Trophoblast cell (in vitro differentiated cells and primary cell): ENCODE data around the gene GALNTL6.

ENCODE experiments used
- DNase-seq, 2 donors: peaks; one replicate each; pipeline ENCODE4 v3.0.0-alpha.2; 2016
- H2AFZ ChIP-seq: 2 replicates; pipeline ENCODE4 v1.6.1; 2013; ENCODE audit warnings: low read length, moderate library complexity, mild to moderate bottlenecking; ENCODE audit not compliant: insufficient read depth, poor library complexity
- H2AK5ac ChIP-seq: 2 replicates; pipeline ENCODE4 v1.6.1; 2013; ENCODE audit warnings: mild to moderate bottlenecking, low read length
- H2BK120ac ChIP-seq: 2 replicates; pipeline ENCODE4 v1.6.1; 2013; ENCODE audit warnings: low read length, mild to moderate bottlenecking, moderate library complexity; ENCODE audit not compliant: insufficient read depth, poor library complexity
- H2BK12ac ChIP-seq: 2 replicates; pipeline ENCODE4 v1.6.1; 2013; ENCODE audit warnings: mild to moderate bottlenecking, low read length, moderate library complexity
- H2BK5ac ChIP-seq: 2 replicates; pipeline ENCODE4 v1.6.1; 2013; ENCODE audit warnings: low read length, low read depth, moderate library complexity, mild to moderate bottlenecking; ENCODE audit not compliant: poor library complexity
- H3K14ac ChIP-seq: 2 replicates; pipeline ENCODE4 v1.6.1; 2013; ENCODE audit warnings: mild to moderate bottlenecking, low read length
- H3K18ac ChIP-seq: 2 replicates; pipeline ENCODE4 v1.6.1; 2013; ENCODE audit warnings: mild to moderate bottlenecking, low read length
- H3K23ac ChIP-seq: 2 replicates; pipeline ENCODE4 v1.6.1; 2013; ENCODE audit warnings: low read length
- H3K27ac ChIP-seq: 2 replicates; pipeline ENCODE4 v1.5.1; 2013; ENCODE audit warnings: low read depth, mild to moderate bottlenecking, inconsistent platforms, low read length, moderate library complexity
- H3K27me3 ChIP-seq: 2 replicates; pipeline ENCODE4 v1.6.1; 2013; ENCODE audit warnings: inconsistent platforms, mild to moderate bottlenecking, low read length, moderate library complexity; ENCODE audit not compliant: insufficient read depth
- H3K36me3 ChIP-seq, 2 experiments: 1 replicate in 1 of 2; 2 replicates in 1 of 2; pipeline ENCODE4 v1.6.1; 2013; ENCODE audit warnings: low read length in 2 of 2, mild to moderate bottlenecking in 2 of 2, moderate library complexity in 1 of 2; ENCODE audit not compliant: insufficient read depth in 2 of 2, control insufficient read depth in 1 of 2
- H3K4ac ChIP-seq: 2 replicates; pipeline ENCODE4 v1.6.1; 2013; ENCODE audit warnings: low read depth, mild to moderate bottlenecking, low read length, moderate library complexity
- H3K4me1 ChIP-seq, 2 experiments: 1 replicate in 1 of 2; 2 replicates in 1 of 2; pipeline ENCODE4 v1.6.1; 2013; ENCODE audit warnings: low read length in 2 of 2, mild to moderate bottlenecking in 2 of 2, moderate library complexity in 1 of 2; ENCODE audit not compliant: insufficient read depth in 2 of 2, control insufficient read depth in 1 of 2
- H3K4me2 ChIP-seq: 2 replicates; pipeline ENCODE4 v1.6.1; 2013; ENCODE audit warnings: inconsistent platforms, mild to moderate bottlenecking, low read length, moderate library complexity
- H3K4me3 ChIP-seq: 2 replicates; pipeline ENCODE4 v1.5.1; 2013; ENCODE audit warnings: mild to moderate bottlenecking, low read depth, low read length, inconsistent platforms
- H3K79me1 ChIP-seq: one replicate; pipeline ENCODE4 v1.6.1; 2013; ENCODE audit warnings: low read length
- H3K79me2 ChIP-seq: 2 replicates; pipeline ENCODE4 v1.6.1; 2013; ENCODE audit warnings: low read length, mild to moderate bottlenecking; ENCODE audit not compliant: control insufficient read depth, insufficient read depth, poor library complexity
- H3K9ac ChIP-seq: 2 replicates; pipeline ENCODE4 v1.6.1; 2013; ENCODE audit warnings: mild to moderate bottlenecking, low read length
- H3K9me3 ChIP-seq: 2 replicates; pipeline ENCODE4 v1.6.1; 2013; ENCODE audit warnings: low read depth, mild to moderate bottlenecking, control low read depth, inconsistent platforms, low read length; ENCODE audit not compliant: insufficient read depth
- H4K12ac ChIP-seq: 2 replicates; pipeline ENCODE4 v1.6.1; 2013; ENCODE audit warnings: low read depth, mild to moderate bottlenecking, low read length, moderate library complexity
- H4K8ac ChIP-seq: 2 replicates; pipeline ENCODE4 v1.6.1; 2013; ENCODE audit warnings: low read depth, mild to moderate bottlenecking, low read length, moderate library complexity
- H4K91ac ChIP-seq: one replicate; pipeline ENCODE4 v1.6.1; 2013; ENCODE audit warnings: low read depth, mild to moderate bottlenecking, low read length, moderate library complexity
- WGBS: extraction: QIAGEN DNeasy Blood & Tissue Kit; methylation state at CpG from one replicate; pipeline ENCODE4 v1.1.7; 2013; ENCODE audit warnings: missing lambda C conversion rate; ENCODE audit not compliant: insufficient read length, insufficient coverage; ENCODE audit errors: extremely low coverage; 5-methylcytosine and 5-hydroxymethylcytosine counted together

The GALNTL6 gene

GRCh38 chr4:172708184-172708583 lies 895.0 kb downstream of the GALNTL6 start:
- H3K4me3 ChIP-seq, result no peak overlapping the region
- peaks cover 5% of the 10 kb centered on the region for H3K9me3 ChIP-seq
- no peak overlapping the region for H2BK120ac ChIP-seq
- H2BK12ac ChIP-seq, result no peak overlapping the region
- no peak overlapping the region for H3K18ac ChIP-seq
- no peak overlapping the region for H4K91ac ChIP-seq
- no peaks in the 10 kb centered on the region for H3K27me3 ChIP-seq
- no peaks in the 10 kb centered on the region for H3K36me3 ChIP-seq
- H4K8ac ChIP-seq, result no peak overlapping the region
- no peak overlapping the region for H2AK5ac ChIP-seq
- no peak for DNase-seq
- H2BK5ac ChIP-seq, result no peak overlapping the region
- no peak overlapping the region for H3K4me2 ChIP-seq
- no peaks in the 10 kb centered on the region for H3K4me1 ChIP-seq
- H3K79me1 ChIP-seq, result no peaks in the 10 kb centered on the region
- no peak overlapping the region for H3K23ac ChIP-seq
- H3K14ac ChIP-seq, result no peak overlapping the region
- no peak overlapping the region for H3K4ac ChIP-seq
- no peak overlapping the region for H3K9ac ChIP-seq
- H4K12ac ChIP-seq, result no peak overlapping the region
- H2AFZ ChIP-seq, result no peak overlapping the region
- no peaks in the 10 kb centered on the region for H3K79me2 ChIP-seq
- WGBS, result no CpG with 5 or more reads among the region's 5 CpGs
- no peak overlapping the region for H3K27ac ChIP-seq

- Histone ChIP-seq H3K9ac (no peak overlapping the region), H4K8ac (no peak overlapping the region), H2BK5ac (no peak overlapping the region), H4K91ac (no peak overlapping the region), H3K18ac (no peak overlapping the region), H3K27me3 (no peaks in the 10 kb centered on the region), H3K27ac (no peak overlapping the region), H3K79me1 (no peaks in the 10 kb centered on the region), H2BK120ac (no peak overlapping the region), H3K4me1 (no peaks in the 10 kb centered on the region), H3K79me2 (no peaks in the 10 kb centered on the region), H3K4me2 (no peak overlapping the region), H2BK12ac (no peak overlapping the region), H3K14ac (no peak overlapping the region), H3K9me3 (peaks cover 5% of the 10 kb centered on the region), H3K4me3 (no peak overlapping the region), H3K23ac (no peak overlapping the region), H3K36me3 (no peaks in the 10 kb centered on the region), H3K4ac (no peak overlapping the region), H4K12ac (no peak overlapping the region), H2AK5ac (no peak overlapping the region), H2AFZ (no peak overlapping the region)
- no CpG with 5 or more reads among the region's 1 CpG for WGBS
- no peak for DNase-seq
These were observed 896.2 kb downstream of the GALNTL6 start for GRCh38 chr4:172709376-172709775.

- no peaks in the 10 kb centered on the region for H3K9me3 ChIP-seq
- H2BK12ac ChIP-seq, result no peak overlapping the region
- no peak overlapping the region for H3K27ac ChIP-seq
- no peak overlapping the region for H2AK5ac ChIP-seq
- no peak overlapping the region for H3K18ac ChIP-seq
- no peak overlapping the region for H3K4me2 ChIP-seq
- no peaks in the 10 kb centered on the region for H3K4me1 ChIP-seq
- no peak overlapping the region for H3K4ac ChIP-seq
- WGBS, result no CpG with 5 or more reads among the region's 9 CpGs
- H3K36me3 ChIP-seq, result no peaks in the 10 kb centered on the region
- no peak overlapping the region for H3K4me3 ChIP-seq
- no peak overlapping the region for H4K91ac ChIP-seq
- H3K23ac ChIP-seq, result no peak overlapping the region
- no peaks in the 10 kb centered on the region for H3K79me2 ChIP-seq
- no peaks in the 10 kb centered on the region for H3K79me1 ChIP-seq
- no peak overlapping the region for H4K12ac ChIP-seq
- H2AFZ ChIP-seq, result no peak overlapping the region
- DNase-seq, result no peak
- no peaks in the 10 kb centered on the region for H3K27me3 ChIP-seq
- no peak overlapping the region for H2BK5ac ChIP-seq
- no peak overlapping the region for H4K8ac ChIP-seq
- H3K14ac ChIP-seq, result no peak overlapping the region
- no peak overlapping the region for H3K9ac ChIP-seq
- no peak overlapping the region for H2BK120ac ChIP-seq
These were observed 903.1 kb downstream of the GALNTL6 start for GRCh38 chr4:172716291-172716690.

GRCh38 chr4:172721659-172722058 lies 908.5 kb downstream of the GALNTL6 start:
- no peak overlapping the region for H3K23ac ChIP-seq
- H3K4ac ChIP-seq, result no peak overlapping the region
- no peaks in the 10 kb centered on the region for H3K79me2 ChIP-seq
- H3K18ac ChIP-seq, result no peak overlapping the region
- no peak overlapping the region for H4K8ac ChIP-seq
- no peak overlapping the region for H3K4me2 ChIP-seq
- no peak overlapping the region for H3K14ac ChIP-seq
- H3K4me3 ChIP-seq, result no peak overlapping the region
- no peaks in the 10 kb centered on the region for H3K36me3 ChIP-seq
- no peak overlapping the region for H4K12ac ChIP-seq
- H3K27ac ChIP-seq, result no peak overlapping the region
- no peak overlapping the region for H3K9ac ChIP-seq
- no peak overlapping the region for H2AFZ ChIP-seq
- H2BK12ac ChIP-seq, result no peak overlapping the region
- no CpG with 5 or more reads among the region's 4 CpGs for WGBS
- H2BK5ac ChIP-seq, result no peak overlapping the region
- H3K27me3 ChIP-seq, result no peaks in the 10 kb centered on the region
- no peak overlapping the region for H2AK5ac ChIP-seq
- H4K91ac ChIP-seq, result no peak overlapping the region
- no peak overlapping the region for H2BK120ac ChIP-seq
- no peaks in the 10 kb centered on the region for H3K79me1 ChIP-seq
- DNase-seq, result peak in 1 of 2 donors; percentile 1
- H3K4me1 ChIP-seq, result no peaks in the 10 kb centered on the region
- no peaks in the 10 kb centered on the region for H3K9me3 ChIP-seq
